Measurements from ENCODE around the gene FITM1.

Gene FITM1

DNA sequence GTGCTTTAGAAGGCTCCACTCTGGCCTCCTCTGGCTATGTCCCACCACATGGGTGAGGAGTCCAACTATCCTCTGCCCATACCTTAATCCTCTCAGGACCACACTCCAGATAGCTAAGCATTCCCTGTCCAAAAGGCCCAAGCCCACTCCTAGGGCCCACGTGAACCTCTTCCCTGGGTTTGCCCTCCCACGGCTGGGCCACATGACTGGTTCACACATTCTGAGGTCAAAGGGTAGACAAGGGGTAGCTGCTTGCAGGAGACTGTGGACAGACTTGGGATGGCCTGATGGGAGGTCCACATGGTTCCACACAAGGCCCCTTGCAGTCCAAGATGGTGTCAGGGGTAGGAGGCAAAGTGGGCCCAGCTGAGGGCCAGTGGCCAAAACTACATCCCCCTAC lies 42.4 kb upstream of the FITM1 start:
- H4K20me1 ChIP-seq (ENCODE audit: insufficient read depth, low read length) = no peaks in the 10 kb centered on the region
- no peak overlapping the region for H3K4me2 ChIP-seq (ENCODE audit: low read length)
- H3F3A ChIP-seq (ENCODE audit: insufficient read depth, low read length) = no peaks in the 10 kb centered on the region
- H3K36me3 ChIP-seq (ENCODE audit: insufficient read depth, low read length) = no peaks in the 10 kb centered on the region
- H3K27ac ChIP-seq (ENCODE audit: low read depth, low read length, poor library complexity, severe bottlenecking) = no peak overlapping the region
- no peaks in the 10 kb centered on the region for H3K79me2 ChIP-seq (ENCODE audit: insufficient read depth, low read length)
- TF ChIP-seq EZH2 (IDR thresholded peaks at IDR 0.05; ENCODE audit: borderline replicate concordance, low read length) = no peak
- TF ChIP-seq, protein P1, sequence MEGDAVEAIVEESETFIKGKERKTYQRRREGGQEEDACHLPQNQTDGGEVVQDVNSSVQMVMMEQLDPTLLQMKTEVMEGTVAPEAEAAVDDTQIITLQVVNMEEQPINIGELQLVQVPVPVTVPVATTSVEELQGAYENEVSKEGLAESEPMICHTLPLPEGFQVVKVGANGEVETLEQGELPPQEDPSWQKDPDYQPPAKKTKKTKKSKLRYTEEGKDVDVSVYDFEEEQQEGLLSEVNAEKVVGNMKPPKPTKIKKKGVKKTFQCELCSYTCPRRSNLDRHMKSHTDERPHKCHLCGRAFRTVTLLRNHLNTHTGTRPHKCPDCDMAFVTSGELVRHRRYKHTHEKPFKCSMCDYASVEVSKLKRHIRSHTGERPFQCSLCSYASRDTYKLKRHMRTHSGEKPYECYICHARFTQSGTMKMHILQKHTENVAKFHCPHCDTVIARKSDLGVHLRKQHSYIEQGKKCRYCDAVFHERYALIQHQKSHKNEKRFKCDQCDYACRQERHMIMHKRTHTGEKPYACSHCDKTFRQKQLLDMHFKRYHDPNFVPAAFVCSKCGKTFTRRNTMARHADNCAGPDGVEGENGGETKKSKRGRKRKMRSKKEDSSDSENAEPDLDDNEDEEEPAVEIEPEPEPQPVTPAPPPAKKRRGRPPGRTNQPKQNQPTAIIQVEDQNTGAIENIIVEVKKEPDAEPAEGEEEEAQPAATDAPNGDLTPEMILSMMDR (IDR thresholded peaks at IDR 0.05; ENCODE audit: low read length) = no peak
- H3K4me3 ChIP-seq (ENCODE audit: low read depth, low read length, poor library complexity, severe bottlenecking) = no peak overlapping the region
- no peak overlapping the region for H3K9ac ChIP-seq (ENCODE audit: low read length)
- no peaks in the 10 kb centered on the region for H3K9me3 ChIP-seq (ENCODE audit: low read length)
- H2AFZ ChIP-seq (ENCODE audit: low read length) = no peak overlapping the region
- H3K9me2 ChIP-seq (ENCODE audit: low read depth, low read length) = no peaks in the 10 kb centered on the region
- no peaks in the 10 kb centered on the region for H3K4me1 ChIP-seq (ENCODE audit: insufficient read depth, low read length, severe bottlenecking)
- no peaks in the 10 kb centered on the region for H3K27me3 ChIP-seq (ENCODE audit: insufficient read depth, low read length)

DNA sequence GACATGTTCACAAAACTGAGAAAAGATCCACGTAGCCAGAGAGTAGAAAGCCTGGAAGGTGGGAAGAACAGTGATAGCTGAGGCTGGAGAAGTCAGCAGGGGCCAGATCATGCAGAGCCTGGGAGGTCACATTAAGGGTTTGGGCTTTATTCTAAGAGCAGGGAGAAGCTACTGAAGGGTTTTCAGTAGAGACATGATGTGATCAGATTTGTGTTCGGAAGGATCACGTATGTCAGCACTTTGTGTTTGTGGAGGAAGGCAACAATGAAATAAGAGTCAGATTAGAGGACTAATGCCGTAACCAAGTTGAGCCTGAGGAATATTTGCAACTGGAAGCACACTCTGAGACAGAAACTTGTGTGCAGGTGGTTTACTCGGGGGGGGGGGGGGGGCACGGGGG lies 40.6 kb upstream of the FITM1 start:
- H3F3A ChIP-seq (ENCODE audit: insufficient read depth, low read length) = no peaks in the 10 kb centered on the region
- TF ChIP-seq EZH2 (IDR thresholded peaks at IDR 0.05; ENCODE audit: borderline replicate concordance, low read length) = no peak
- TF ChIP-seq, protein P1 (IDR thresholded peaks at IDR 0.05; ENCODE audit: low read length) = no peak

GRCh38 chr14:24092110-24092504 lies 38.4 kb upstream of the FITM1 start:
- H3F3A ChIP-seq (ENCODE audit: insufficient read depth, low read length) = no peaks in the 10 kb centered on the region
- H3K79me2 ChIP-seq (ENCODE audit: insufficient read depth, low read length) = no peaks in the 10 kb centered on the region
- no peak overlapping the region for H3K27ac ChIP-seq (ENCODE audit: low read depth, low read length, poor library complexity, severe bottlenecking)
- no peak overlapping the region for H2AFZ ChIP-seq (ENCODE audit: low read length)
- H3K36me3 ChIP-seq (ENCODE audit: insufficient read depth, low read length) = no peaks in the 10 kb centered on the region
- H3K4me3 ChIP-seq (ENCODE audit: low read depth, low read length, poor library complexity, severe bottlenecking) = no peak overlapping the region
- H3K4me1 ChIP-seq (ENCODE audit: insufficient read depth, low read length, severe bottlenecking) = peaks cover 19% of the 10 kb centered on the region
- no peaks in the 10 kb centered on the region for H3K9me3 ChIP-seq (ENCODE audit: low read length)
- no peak overlapping the region for H3K4me2 ChIP-seq (ENCODE audit: low read length)
- H3K9ac ChIP-seq (ENCODE audit: low read length) = no peak overlapping the region
- no peaks in the 10 kb centered on the region for H3K9me2 ChIP-seq (ENCODE audit: low read depth, low read length)
- H3K27me3 ChIP-seq (ENCODE audit: insufficient read depth, low read length) = no peaks in the 10 kb centered on the region
- H4K20me1 ChIP-seq (ENCODE audit: insufficient read depth, low read length) = no peaks in the 10 kb centered on the region
- no peak for TF ChIP-seq EZH2 (IDR thresholded peaks at IDR 0.05; ENCODE audit: borderline replicate concordance, low read length)
- TF ChIP-seq, protein P1 (IDR thresholded peaks at IDR 0.05; ENCODE audit: low read length) = no peak

More for the DNA sequence above, 40.6 kb upstream of the FITM1 start:
- no peak overlapping the region for H3K4me3 ChIP-seq (ENCODE audit: low read depth, low read length, poor library complexity, severe bottlenecking)
- H3K27ac ChIP-seq (ENCODE audit: low read depth, low read length, poor library complexity, severe bottlenecking) = no peak overlapping the region
- no peak overlapping the region for H3K9ac ChIP-seq (ENCODE audit: low read length)
- H3K27me3 ChIP-seq (ENCODE audit: insufficient read depth, low read length) = no peaks in the 10 kb centered on the region
- H3K9me3 ChIP-seq (ENCODE audit: low read length) = no peaks in the 10 kb centered on the region
- H4K20me1 ChIP-seq (ENCODE audit: insufficient read depth, low read length) = no peaks in the 10 kb centered on the region
- no peaks in the 10 kb centered on the region for H3K9me2 ChIP-seq (ENCODE audit: low read depth, low read length)
- peaks cover 8% of the 10 kb centered on the region for H3K4me1 ChIP-seq (ENCODE audit: insufficient read depth, low read length, severe bottlenecking)
- H3K4me2 ChIP-seq (ENCODE audit: low read length) = no peak overlapping the region
- H3K36me3 ChIP-seq (ENCODE audit: insufficient read depth, low read length) = no peaks in the 10 kb centered on the region
- H3K79me2 ChIP-seq (ENCODE audit: insufficient read depth, low read length) = no peaks in the 10 kb centered on the region
- no peak overlapping the region for H2AFZ ChIP-seq (ENCODE audit: low read length)
